ENCODE results near the gene PPP1R1B. TPM values are rescaled to one million over a fixed set of nuclear protein-coding genes. Genes with fewer than 3 reads are reported as not detected.

The PPP1R1B gene
- total RNA-seq, 5 donors from 2014 or later (not counting 1 experiment from before 2014, with no cell fraction given), result 0.12 to 0.35 (median 0.18) TPM; not detected in 1

Other genes with a start within 250 kb of the PPP1R1B start
- gene FBXL20, start 225.3 kb upstream of the PPP1R1B start, total RNA-seq, result 10 to 100 TPM; 23.5 to 30.0 (median 26.2) TPM
- 10 to 100 TPM; 41.4 to 55.6 (median 52.6) TPM for gene MED1, start 175.7 kb upstream of the PPP1R1B start, total RNA-seq
- gene CDK12, start 165.5 kb upstream of the PPP1R1B start, total RNA-seq, result 100 to 1,000 TPM in 4 of 5 donors, 10 to 100 TPM in 1; 95.6 to 108 (median 104) TPM
- not detected for gene NEUROD2, start 19.0 kb upstream of the PPP1R1B start, total RNA-seq
- gene STARD3, start 10.2 kb downstream of the PPP1R1B start, total RNA-seq, result 100 to 1,000 TPM in 2 of 5 donors, 10 to 100 TPM in 3; 81.3 to 146 (median 99.7) TPM
- gene TCAP, start 38.4 kb downstream of the PPP1R1B start, total RNA-seq, result 1 to 10 TPM; 2.2 to 7.8 (median 6.6) TPM
- gene PNMT, start 41.5 kb downstream of the PPP1R1B start, total RNA-seq, result under 1 TPM in 3 of 5 donors, not detected in 2; 0.35 to 0.56 (median 0.47) TPM
- gene PGAP3, start 61.1 kb downstream of the PPP1R1B start, total RNA-seq, result 10 to 100 TPM; 27.9 to 34.3 (median 31.7) TPM
- 1 to 10 TPM; 4.1 to 8.8 (median 6.0) TPM for gene ERBB2, start 73.1 kb downstream of the PPP1R1B start, total RNA-seq
- gene MIEN1, start 103.6 kb downstream of the PPP1R1B start, total RNA-seq, result 10 to 100 TPM; 30.8 to 36.9 (median 32.1) TPM
- gene GRB7, start 111.0 kb downstream of the PPP1R1B start, total RNA-seq, result under 1 TPM in 3 of 5 donors, not detected in 2; 0.19 to 0.41 (median 0.30) TPM
- 100 to 1,000 TPM in 3 of 5 donors, 10 to 100 TPM in 2; 78.1 to 112 (median 108) TPM for gene IKZF3, start 237.4 kb downstream of the PPP1R1B start, total RNA-seq
- under 1 TPM in 1 of 5 donors, not detected in 4; 0.19 TPM for gene ZPBP2, start 241.2 kb downstream of the PPP1R1B start, total RNA-seq